Endothelial cell of umbilical vein (primary cell): ENCODE results near the gene UBXN1. TPM values are rescaled to one million over a fixed set of nuclear protein-coding genes. Genes with fewer than 3 reads are reported as not detected.

Experiments
- BruUV-seq: library from RNA; stranded (reverse); fragments of 400-500 nt; replicated peaks from 2 replicates; lab custom pipeline; 2021; lab: Mats Ljungman, UMichigan
- CTCF ChIA-PET: fragments of 300-600, 350-600 bp; sonication (Branson Sonifier 250); formaldehyde crosslinking; loops from one replicate; lab custom pipeline; 2021; ENCODE audit warnings: antibody characterized with exemption, inconsistent platforms; lab: Charles Lee
- POLR2A ChIA-PET: fragments of 300-600, 350-600 bp; sonication (Branson Sonifier 250); formaldehyde crosslinking; loops from one replicate; lab custom pipeline; 2021; ENCODE audit warnings: antibody characterized with exemption, inconsistent platforms; lab: Charles Lee
- DNase-seq: peaks from one replicate; pipeline ENCODE4 v3.0.0-alpha.2; 2011; ENCODE audit warnings: low read depth, low spot score
- FAIRE-seq: peaks from 2 replicates; lab custom pipeline; 2011; peaks lifted over from hg19 to GRCh38; lab: Jason Lieb, UNC
- H2AFZ ChIP-seq: 2 replicates; pipeline ENCODE4 v1.6.0; 2012; ENCODE audit warnings: low read depth, low read length, control low read depth, inconsistent platforms
- H3K27ac ChIP-seq: 2 replicates; pipeline ENCODE4 v1.5.1; 2011; ENCODE audit warnings: low read depth, mild to moderate bottlenecking, control low read depth, low read length, moderate library complexity; ENCODE audit not compliant: insufficient read depth
- H3K27me3 ChIP-seq, 2 experiments: 2 replicates each; pipeline versions ENCODE4 v1.6.0 to v1.6.1; 2011; ENCODE audit warnings: low read length in 2 of 2, mixed read lengths in 1 of 2; ENCODE audit not compliant: control insufficient read depth in 2 of 2, insufficient read depth in 2 of 2
- H3K36me3 ChIP-seq, 2 experiments: 2 replicates in 1 of 2; 3 replicates in 1 of 2; pipeline ENCODE4 v1.5.1; 2011; ENCODE audit warnings: low read length in 2 of 2, mild to moderate bottlenecking in 1 of 2, moderate library complexity in 1 of 2; ENCODE audit not compliant: control insufficient read depth in 2 of 2, insufficient read depth in 2 of 2; ENCODE audit errors: extremely low read depth in 1 of 2
- H3K4me1 ChIP-seq: 3 replicates; pipeline ENCODE4 v1.5.1; 2011; ENCODE audit warnings: mild to moderate bottlenecking, low read length; ENCODE audit not compliant: control insufficient read depth, insufficient read depth; ENCODE audit errors: extremely low read depth
- H3K4me2 ChIP-seq: 2 replicates; pipeline ENCODE4 v1.6.1; 2011; ENCODE audit warnings: low read length, control low read depth, mixed read lengths; ENCODE audit not compliant: insufficient read depth
- H3K4me3 ChIP-seq, 3 experiments: fragments of 200-600 bp in 1 of 3; sonication (generic), shearing (Covaris generic) in 1 of 3; replicated peaks in 1 of 3; 2 replicates each; pipeline ENCODE4 v1.5.1; 2011 to 2016; ENCODE audit warnings: control low read depth in 3 of 3, low read length in 3 of 3, mild to moderate bottlenecking in 2 of 3, inconsistent platforms in 1 of 3, low read depth in 1 of 3, moderate library complexity in 1 of 3; ENCODE audit not compliant: insufficient read depth in 1 of 3
- H3K79me2 ChIP-seq: 2 replicates; pipeline ENCODE4 v1.6.0; 2012; ENCODE audit warnings: low read length, inconsistent platforms; ENCODE audit not compliant: control insufficient read depth, insufficient read depth
- H3K9ac ChIP-seq: replicated peaks from 2 replicates; pipeline ENCODE3; 2011; ENCODE audit warnings: low read length, control low read depth; ENCODE audit not compliant: insufficient read depth; ENCODE audit errors: extremely low read depth
- H3K9me1 ChIP-seq: replicated peaks from 3 replicates; pipeline ENCODE4 v1.6.0; 2011; ENCODE audit warnings: mild to moderate bottlenecking, low read length; ENCODE audit not compliant: control insufficient read depth, insufficient read depth; ENCODE audit errors: extremely low read depth
- H3K9me3 ChIP-seq: replicated peaks from 2 replicates; pipeline ENCODE4 v1.5.1; 2012; ENCODE audit warnings: low read length, inconsistent platforms; ENCODE audit not compliant: control insufficient read depth, insufficient read depth
- H4K20me1 ChIP-seq: replicated peaks from 2 replicates; pipeline ENCODE3; 2011; ENCODE audit warnings: mild to moderate bottlenecking, low read length; ENCODE audit not compliant: control insufficient read depth, insufficient read depth; ENCODE audit errors: extremely low read depth
- EZH2 ChIP-seq: IDR thresholded peaks from 2 replicates; pipeline ENCODE4 v1.6.1; 2012; ENCODE audit warnings: borderline replicate concordance, low read depth, mild to moderate bottlenecking, moderate library complexity, low read length, inconsistent platforms; ENCODE audit not compliant: severe bottlenecking
- FOS ChIP-seq: IDR thresholded peaks from 2 replicates; pipeline ENCODE4 v1.6.1; 2011; ENCODE audit warnings: mild to moderate bottlenecking, low read length, moderate library complexity, borderline replicate concordance; ENCODE audit not compliant: insufficient read depth
- GATA2 ChIP-seq: IDR thresholded peaks from 2 replicates; pipeline ENCODE4 v1.7.0; 2011; ENCODE audit warnings: low read depth, mild to moderate bottlenecking, moderate library complexity, mixed read lengths, low read length; ENCODE audit not compliant: insufficient read length, insufficient read depth
- JUN ChIP-seq: IDR thresholded peaks from 2 replicates; pipeline ENCODE4 v1.6.1; 2011; ENCODE audit warnings: borderline replicate concordance, low read depth; ENCODE audit not compliant: insufficient read length, insufficient read depth
- MYC ChIP-seq: IDR thresholded peaks from one replicate; pipeline ENCODE4 v1.6.1; 2011; ENCODE audit warnings: mild to moderate bottlenecking, low read depth, low read length
- POLR2A ChIP-seq: IDR thresholded peaks from 2 replicates; pipeline ENCODE4 v1.6.1; 2012; ENCODE audit warnings: low read depth, mild to moderate bottlenecking, control low read depth, low read length
- POLR2AphosphoS5 ChIP-seq: IDR thresholded peaks from 2 replicates; pipeline ENCODE4 v1.6.1; 2012; ENCODE audit warnings: low read depth, mild to moderate bottlenecking, control low read depth, low read length, moderate library complexity; ENCODE audit not compliant: insufficient read depth
- dilution Hi-C: fragments of 300-500 bp; cut with MboI; formaldehyde crosslinking; loops from one replicate; pipeline ENCODE4 v1.15.0; 2019; ENCODE audit warnings: low sequenced_read_pairs; ENCODE audit not compliant: extremely low pct_ligation_motif_present
- intact Hi-C: fragments of 100-400 bp; cut with micrococcal nuclease; formaldehyde crosslinking; loops from one replicate; pipeline ENCODE4 v1.10.0; 2022
- polyA plus RNA-seq, 4 experiments: library from polyadenylated mRNA; depleted of rRNA in 3 of 4; stranded (reverse) in 3 of 4; unstranded in 1 of 4; fragments of >200 nt; gene quantifications; 2 replicates each; pipeline versions ENCODE4 v1.2.1 to v1.2.3, GENCODE V29; 2011 to 2012; ENCODE audit warnings: missing spikeins in 1 of 4
- total RNA-seq: library from RNA; stranded (reverse); gene quantifications from 2 replicates; pipeline ENCODE4 v1.2.3, GENCODE V29; 2021
- TF ChIP-seq, protein P1 (sequence below): IDR thresholded peaks from 2 replicates; pipeline ENCODE4 v1.6.1; 2011; ENCODE audit not compliant: insufficient read depth, insufficient read length
- TF ChIP-seq, protein P2 (sequence below), 2 donors: IDR thresholded peaks; 1 replicate in 1 of 2; 2 replicates in 1 of 2; pipeline ENCODE4 v1.5.1; 2011; ENCODE audit warnings: low read length in 2 of 2, mild to moderate bottlenecking in 2 of 2, moderate library complexity in 2 of 2, control low read depth in 1 of 2, inconsistent platforms in 1 of 2, low read depth in 1 of 2; ENCODE audit not compliant: insufficient read depth in 1 of 2; ENCODE audit errors: extremely low read depth in 1 of 2

Gene UBXN1
- total and polyA plus RNA-seq, 2 donors (not counting 3 experiments of a cell fraction or from before 2014, with no cell fraction given), result 113 to 114 TPM

DNA sequence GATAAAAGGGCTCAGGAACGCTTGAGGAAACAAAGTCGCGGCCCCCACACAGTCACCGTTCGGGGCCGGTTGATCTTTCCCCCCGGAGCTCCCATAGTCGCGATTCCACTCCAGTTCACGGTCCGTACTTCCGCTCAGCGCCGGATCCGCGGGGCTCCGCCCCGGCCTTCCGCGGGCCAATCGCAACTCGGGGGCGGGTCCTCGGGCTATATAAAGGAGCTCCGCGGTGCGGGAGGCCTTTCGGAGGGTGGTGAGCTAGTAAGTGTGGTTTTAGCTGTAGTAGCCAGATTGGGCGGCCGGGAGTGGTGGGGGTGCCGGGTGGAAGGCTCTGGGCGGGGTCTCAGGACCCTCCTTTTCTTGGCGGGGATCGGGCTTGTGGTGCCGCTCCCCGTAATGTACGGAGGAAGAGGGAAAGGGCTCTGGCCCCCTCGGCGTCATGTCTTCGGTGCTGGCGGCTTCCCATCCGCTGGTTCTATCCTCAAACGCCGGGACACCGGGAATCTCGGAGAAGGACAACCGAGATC lies 13.7 kb downstream of the UBXN1 start, which contains the start of the genes C11orf98 and CSKMT:
Gene C11orf98, minus strand, starts transcription at position 136 of the 524 bp plus-strand sequence. Its CDS starts 41 bp downstream, at position 95.
Gene CSKMT, plus strand, starts transcription at position 238 of the 524 bp plus-strand sequence. CDS start 568 bp downstream, outside the sequence.
- CTCF ChIA-PET, result interaction anchor here (0.9 to 2.5 kb wide), 16 partner anchors 10 to 271 kb away, joined by 3 to 15 read pairs (median 6); partner anchors contain the start of genes B3GAT3, BSCL2, GNG3 and INTS5
- dilution Hi-C loops, result no loop called here
- TSS peak; percentile 88 for BruUV-seq

More for the DNA sequence above, 13.7 kb downstream of the UBXN1 start, which contains the start of the genes C11orf98 and CSKMT:
- peaks cover 0 to 2% of the 10 kb centered on the region in 2 experiments for H3K36me3 ChIP-seq
- DNase-seq (peak; percentile 95), FAIRE-seq (peak; percentile 93)
- H3K79me2 ChIP-seq, result peaks cover 33% of the 10 kb centered on the region
- peaks cover 16% of the 10 kb centered on the region for H3K4me1 ChIP-seq
- H3K9ac ChIP-seq, result peak within 1 kb of the TSS; percentile 69
- peak within 1 kb of the TSS; percentile 83 for H3K4me2 ChIP-seq
- no peaks in the 10 kb centered on the region for H3K9me3 ChIP-seq
- POLR2A ChIA-PET, result interaction anchor here (0.6 to 2.2 kb wide), 38 partner anchors 10 to 327 kb away, joined by 3 to 71 read pairs (median 6); partner anchors contain the start of genes AHNAK, B3GAT3, EEF1G and EML3
- no peaks in the 10 kb centered on the region for H4K20me1 ChIP-seq
- peak within 1 kb of the TSS; percentile 44 for H3K27ac ChIP-seq
- no peaks in the 10 kb centered on the region for H3K9me1 ChIP-seq
- TF ChIP-seq MYC (no peak), GATA2 (no peak), POLR2A (peak; percentile 100), FOS (no peak), JUN (no peak), EZH2 (no peak), POLR2AphosphoS5 (peak; percentile 100)
- TF ChIP-seq, protein P1, sequence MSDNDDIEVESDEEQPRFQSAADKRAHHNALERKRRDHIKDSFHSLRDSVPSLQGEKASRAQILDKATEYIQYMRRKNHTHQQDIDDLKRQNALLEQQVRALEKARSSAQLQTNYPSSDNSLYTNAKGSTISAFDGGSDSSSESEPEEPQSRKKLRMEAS, result no peak
- TF ChIP-seq, protein P2, sequence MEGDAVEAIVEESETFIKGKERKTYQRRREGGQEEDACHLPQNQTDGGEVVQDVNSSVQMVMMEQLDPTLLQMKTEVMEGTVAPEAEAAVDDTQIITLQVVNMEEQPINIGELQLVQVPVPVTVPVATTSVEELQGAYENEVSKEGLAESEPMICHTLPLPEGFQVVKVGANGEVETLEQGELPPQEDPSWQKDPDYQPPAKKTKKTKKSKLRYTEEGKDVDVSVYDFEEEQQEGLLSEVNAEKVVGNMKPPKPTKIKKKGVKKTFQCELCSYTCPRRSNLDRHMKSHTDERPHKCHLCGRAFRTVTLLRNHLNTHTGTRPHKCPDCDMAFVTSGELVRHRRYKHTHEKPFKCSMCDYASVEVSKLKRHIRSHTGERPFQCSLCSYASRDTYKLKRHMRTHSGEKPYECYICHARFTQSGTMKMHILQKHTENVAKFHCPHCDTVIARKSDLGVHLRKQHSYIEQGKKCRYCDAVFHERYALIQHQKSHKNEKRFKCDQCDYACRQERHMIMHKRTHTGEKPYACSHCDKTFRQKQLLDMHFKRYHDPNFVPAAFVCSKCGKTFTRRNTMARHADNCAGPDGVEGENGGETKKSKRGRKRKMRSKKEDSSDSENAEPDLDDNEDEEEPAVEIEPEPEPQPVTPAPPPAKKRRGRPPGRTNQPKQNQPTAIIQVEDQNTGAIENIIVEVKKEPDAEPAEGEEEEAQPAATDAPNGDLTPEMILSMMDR (IDR thresholded peaks at IDR 0.05; ENCODE audit: extremely low read depth in 1 of 2, insufficient read depth in 1 of 2, low read depth in 1 of 2, low read length in 2 of 2), result no peak
- intact Hi-C loops, result loop anchor here (1.0 to 5.0 kb wide), 4 partner anchors 12 to 53 kb away; partner anchors contain the start of genes BSCL2, EML3, GNG3 and INTS5
- no peaks in the 10 kb centered on the region for H3K27me3 ChIP-seq
- H3K4me3 ChIP-seq, result peak within 1 kb of the TSS; percentile 42 to 83 (median 59)
- peak within 1 kb of the TSS; percentile 4 for H2AFZ ChIP-seq
